Fibroblast of pulmonary artery (primary cell): ENCODE measurements around the gene PUS1.

Experiments
- DNase-seq: peaks from one replicate; pipeline ENCODE4 v3.0.0-alpha.2; 2010; ENCODE audit warnings: low read depth
- H3K4me3 ChIP-seq: replicated peaks from 2 replicates; pipeline ENCODE4 v1.5.1; 2011; ENCODE audit warnings: low read depth, mild to moderate bottlenecking, control low read depth, low read length, moderate library complexity
- TF ChIP-seq, protein P1 (sequence below): IDR thresholded peaks from 2 replicates; pipeline ENCODE4 v1.5.1; 2011; ENCODE audit warnings: mild to moderate bottlenecking, control low read depth, low read length, inconsistent platforms; ENCODE audit errors: missing control alignments

The PUS1 gene

DNA sequence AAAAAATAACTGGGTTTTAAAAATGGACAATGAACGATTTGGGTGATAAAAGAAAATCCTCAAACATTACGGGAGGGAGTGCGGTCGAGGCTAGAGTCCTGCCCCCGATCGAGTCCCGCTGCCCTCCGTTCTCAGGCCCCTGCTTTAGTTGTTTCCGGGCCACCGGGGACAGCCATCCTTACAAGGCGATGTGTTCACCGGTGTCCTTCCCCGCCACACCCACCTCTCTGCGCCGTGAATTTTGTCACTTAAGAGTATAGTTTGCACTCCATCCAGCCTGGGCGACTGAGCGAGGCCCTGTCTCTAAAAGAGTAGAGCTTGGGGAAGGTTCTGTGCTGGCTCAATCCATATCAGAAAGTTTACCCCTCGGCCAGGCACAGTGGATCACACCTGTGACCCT is 31.8 kb upstream of the PUS1 start:
- TF ChIP-seq, protein P1, sequence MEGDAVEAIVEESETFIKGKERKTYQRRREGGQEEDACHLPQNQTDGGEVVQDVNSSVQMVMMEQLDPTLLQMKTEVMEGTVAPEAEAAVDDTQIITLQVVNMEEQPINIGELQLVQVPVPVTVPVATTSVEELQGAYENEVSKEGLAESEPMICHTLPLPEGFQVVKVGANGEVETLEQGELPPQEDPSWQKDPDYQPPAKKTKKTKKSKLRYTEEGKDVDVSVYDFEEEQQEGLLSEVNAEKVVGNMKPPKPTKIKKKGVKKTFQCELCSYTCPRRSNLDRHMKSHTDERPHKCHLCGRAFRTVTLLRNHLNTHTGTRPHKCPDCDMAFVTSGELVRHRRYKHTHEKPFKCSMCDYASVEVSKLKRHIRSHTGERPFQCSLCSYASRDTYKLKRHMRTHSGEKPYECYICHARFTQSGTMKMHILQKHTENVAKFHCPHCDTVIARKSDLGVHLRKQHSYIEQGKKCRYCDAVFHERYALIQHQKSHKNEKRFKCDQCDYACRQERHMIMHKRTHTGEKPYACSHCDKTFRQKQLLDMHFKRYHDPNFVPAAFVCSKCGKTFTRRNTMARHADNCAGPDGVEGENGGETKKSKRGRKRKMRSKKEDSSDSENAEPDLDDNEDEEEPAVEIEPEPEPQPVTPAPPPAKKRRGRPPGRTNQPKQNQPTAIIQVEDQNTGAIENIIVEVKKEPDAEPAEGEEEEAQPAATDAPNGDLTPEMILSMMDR: no peak
- H3K4me3 ChIP-seq: no peak overlapping the region
- no peak for DNase-seq

DNA sequence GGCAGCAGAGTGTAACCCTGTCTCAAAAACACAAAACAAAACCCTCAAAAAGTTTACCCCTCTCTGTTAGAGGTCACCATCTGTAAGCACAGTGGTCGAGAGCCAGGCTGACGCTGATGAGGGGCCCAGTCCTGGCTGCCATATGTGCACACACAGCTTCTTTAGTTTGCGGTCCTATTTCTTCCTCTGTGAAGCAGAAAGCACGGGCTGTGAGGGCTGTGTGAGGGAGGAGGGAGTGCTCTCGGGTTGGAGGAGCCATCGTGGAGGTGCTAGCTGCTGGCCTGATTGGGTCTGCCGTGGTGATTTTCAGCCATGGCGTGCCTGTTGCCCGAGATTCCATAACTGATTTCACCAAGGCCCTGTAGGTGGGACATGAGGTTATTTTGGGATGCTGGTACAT is 31.2 kb upstream of the PUS1 start:
- H3K4me3 ChIP-seq: no peak overlapping the region
- TF ChIP-seq, protein P1: no peak

DNA sequence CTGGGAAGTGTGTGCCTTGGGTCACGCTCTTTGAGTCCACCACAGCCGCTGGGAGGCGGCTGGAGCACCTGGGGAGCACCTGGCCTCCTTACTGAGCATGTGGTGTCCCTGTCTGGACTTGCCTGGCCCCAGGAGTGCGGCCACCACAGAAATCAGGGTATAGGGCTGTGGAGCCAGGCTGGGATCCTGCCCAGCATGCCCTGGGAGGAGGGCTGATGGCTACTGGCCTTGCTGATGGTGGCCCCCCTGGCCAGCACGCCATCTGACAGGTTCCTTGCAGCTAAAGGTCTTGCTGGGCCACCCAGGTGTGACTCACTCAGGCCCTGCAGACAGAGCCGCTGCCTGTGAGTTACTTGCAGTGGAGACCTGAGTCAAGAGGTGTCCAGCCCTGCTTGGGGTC is 28.7 kb upstream of the PUS1 start:
- DNase-seq: no peak
- no peak overlapping the region for H3K4me3 ChIP-seq
- TF ChIP-seq, protein P1: no peak

More for the DNA sequence above, 31.2 kb upstream of the PUS1 start:
- no peak for DNase-seq

DNA sequence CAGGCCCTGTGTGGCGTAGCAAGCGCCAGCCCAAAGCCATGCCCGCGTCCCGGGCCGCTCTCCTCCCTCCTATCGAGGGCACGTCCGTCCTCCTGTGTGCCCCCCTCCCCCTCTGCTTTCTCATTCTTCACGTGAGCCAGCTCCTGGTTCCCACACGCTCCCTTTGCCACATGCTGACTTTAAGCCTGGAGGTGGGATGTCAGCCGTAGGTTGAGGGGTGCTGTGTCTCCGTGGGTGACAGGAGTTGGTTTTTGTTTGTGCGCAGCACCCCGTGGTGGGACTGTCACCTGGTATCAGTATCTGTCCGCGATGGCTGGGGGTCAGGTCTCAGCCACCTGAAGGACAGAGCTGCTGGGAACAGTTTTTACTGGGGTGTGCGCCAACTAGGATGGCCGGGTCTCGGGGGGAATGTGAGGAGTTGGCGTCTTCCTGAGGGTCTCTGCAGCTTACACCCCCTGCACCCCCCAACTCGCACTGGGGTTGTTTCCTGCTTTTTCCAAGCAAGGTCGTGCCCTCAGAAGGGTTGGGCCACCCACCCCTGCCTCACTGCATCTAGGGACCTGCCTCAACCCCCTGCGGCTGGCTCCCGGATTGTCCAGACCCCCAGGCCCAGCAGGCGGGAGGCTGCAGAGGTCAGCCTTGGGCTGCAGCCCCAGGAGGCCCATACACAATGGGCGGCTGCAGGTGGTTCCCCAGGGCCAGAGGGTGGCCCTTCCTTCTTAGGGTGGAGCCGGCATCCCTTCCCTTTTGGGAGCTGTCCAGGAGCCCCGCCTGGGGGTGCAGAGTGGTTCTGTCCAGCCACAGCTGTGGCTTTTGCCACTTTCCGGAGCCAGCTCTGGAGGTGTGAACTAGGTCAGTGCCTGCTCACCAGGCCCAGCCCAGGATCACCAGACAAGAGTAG is 27.4 kb upstream of the PUS1 start:
- TF ChIP-seq, protein P1: no peak
- no peak overlapping the region for H3K4me3 ChIP-seq
- DNase-seq: no peak

DNA sequence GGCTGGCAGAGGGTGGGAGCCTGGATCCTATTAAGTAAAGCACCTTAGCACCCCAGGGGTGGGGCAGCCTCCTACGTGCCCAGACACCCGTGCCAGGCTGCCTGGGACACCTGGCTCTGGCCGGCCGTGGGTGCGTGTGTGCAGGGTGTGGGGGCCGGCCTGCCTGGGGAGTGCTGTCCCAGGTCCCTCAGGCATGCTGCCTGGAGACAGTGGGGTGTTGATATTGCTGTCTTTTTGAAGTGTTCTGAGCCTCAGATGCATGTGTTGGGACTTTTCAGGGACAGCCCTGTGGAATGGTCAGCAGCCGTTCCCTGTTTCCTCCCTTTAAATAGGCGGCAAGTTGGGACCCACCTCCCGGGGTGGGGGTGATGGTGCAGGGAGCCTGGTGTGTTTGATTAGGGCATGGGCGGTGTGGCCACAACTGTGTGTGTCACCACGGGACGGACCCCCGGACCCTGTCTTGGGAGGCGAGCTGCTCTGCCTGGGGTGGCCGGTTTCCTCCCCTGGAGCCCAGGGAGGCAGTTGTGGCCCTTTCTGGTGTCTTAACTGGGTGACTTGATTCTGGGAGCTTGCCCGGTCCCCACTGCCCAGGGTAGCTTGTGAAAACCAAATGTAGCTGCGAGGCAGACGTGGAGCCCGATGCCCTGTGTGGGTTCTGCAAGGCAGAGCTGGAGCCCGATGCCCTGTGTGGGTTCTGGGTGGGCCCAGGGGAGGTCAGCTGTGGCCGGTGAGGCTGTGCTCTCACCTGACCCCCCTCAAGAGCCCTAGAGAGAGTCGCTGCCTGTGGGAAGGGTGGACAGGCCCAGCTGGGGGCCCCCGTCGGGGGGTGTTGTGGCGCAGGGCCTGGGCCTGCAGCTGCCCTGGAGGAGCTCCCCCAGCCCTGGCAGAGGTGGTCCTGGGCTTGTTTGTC is 26.5 kb upstream of the PUS1 start:
- TF ChIP-seq, protein P1: no peak
- H3K4me3 ChIP-seq: no peak overlapping the region
- no peak for DNase-seq

DNA sequence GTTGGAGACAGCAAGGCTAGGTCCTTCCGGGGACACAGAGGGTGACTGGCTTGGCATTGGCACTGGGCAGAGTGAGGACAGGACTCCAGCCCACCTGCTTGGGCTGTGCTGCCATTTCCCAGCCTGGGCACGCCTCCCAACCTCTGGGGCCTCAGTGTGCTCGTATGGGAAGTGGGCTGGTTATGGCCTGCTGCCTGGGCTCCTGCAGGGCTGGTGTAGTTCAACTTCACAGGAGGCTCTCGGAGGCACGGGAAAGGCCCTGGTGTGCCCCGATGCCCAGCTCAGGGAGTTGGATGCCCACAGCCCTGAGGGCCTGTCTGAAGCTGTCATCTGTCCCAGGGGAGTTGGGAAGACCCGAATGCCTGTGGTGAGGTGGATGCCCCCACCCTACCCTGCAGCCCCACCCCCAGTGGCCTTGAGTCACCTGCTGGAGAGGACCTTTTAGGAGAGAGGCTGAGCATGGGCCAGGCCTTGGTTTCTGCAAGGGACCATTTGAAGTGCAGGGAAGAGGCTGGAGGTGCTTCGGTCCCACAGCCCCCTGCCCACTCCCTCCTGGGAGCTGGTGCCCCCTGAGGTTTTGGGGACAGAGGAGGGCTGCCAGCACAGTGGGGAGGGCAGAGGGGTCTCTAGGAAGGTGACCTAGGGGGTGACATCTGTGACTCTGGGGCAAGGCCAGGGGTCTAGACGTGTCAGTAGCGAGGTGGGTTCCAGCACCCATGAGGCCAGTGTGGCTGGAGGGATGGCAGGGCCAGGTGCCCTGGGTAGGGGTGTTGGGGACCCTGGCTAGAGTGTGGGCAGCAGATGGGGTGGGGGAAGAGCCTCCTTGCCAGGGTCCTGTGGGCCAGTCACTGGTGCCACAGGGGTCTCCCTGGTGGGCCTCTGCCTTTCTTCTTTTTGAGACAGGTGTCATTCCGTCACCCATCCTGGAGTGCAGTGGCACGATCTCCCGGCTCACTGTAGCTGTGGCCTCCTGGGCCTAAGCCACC is 25.5 kb upstream of the PUS1 start:
- no peak for DNase-seq
- TF ChIP-seq, protein P1: no peak
- no peak overlapping the region for H3K4me3 ChIP-seq
